T-helper 1 cell treated with Interleukin-12 subunit alpha and Interleukin-12 subunit beta and Interleukin-4 antibody, amounts not matched to agents 30 μg/mL and 1 μg/mL, for 36 hours (primary cell): ENCODE data around the gene LCN2.

Experiments used
- H3K27ac Mint-ChIP-seq: one replicate; pipeline ENCODE4 v1.8.0; 2021; ENCODE audit warnings: mild to moderate bottlenecking, mixed read lengths
- H3K27me3 Mint-ChIP-seq: one replicate; pipeline ENCODE4 v1.8.0; 2021; ENCODE audit warnings: low read depth, mixed read lengths
- H3K36me3 Mint-ChIP-seq: one replicate; pipeline ENCODE4 v1.8.0; 2021; ENCODE audit warnings: low read depth, mixed read lengths
- H3K4me1 Mint-ChIP-seq: one replicate; pipeline ENCODE4 v1.8.0; 2021; ENCODE audit warnings: low read depth, mixed read lengths
- H3K4me3 Mint-ChIP-seq: one replicate; pipeline ENCODE4 v1.8.0; 2021; ENCODE audit warnings: mild to moderate bottlenecking, moderate library complexity, mixed read lengths
- H3K9me3 Mint-ChIP-seq: one replicate; pipeline ENCODE4 v1.8.0; 2021; ENCODE audit warnings: mixed read lengths

The LCN2 gene

GRCh38 chr9:128160603-128160987 is 11.3 kb downstream of the LCN2 start:
- H3K27ac Mint-ChIP-seq = peak overlapping the region; percentile 67
- H3K27me3 Mint-ChIP-seq = no peaks in the 10 kb centered on the region
- H3K4me3 Mint-ChIP-seq = peak overlapping the region; percentile 77
- H3K4me1 Mint-ChIP-seq = peaks cover 15% of the 10 kb centered on the region
- no peaks in the 10 kb centered on the region for H3K9me3 Mint-ChIP-seq
- H3K36me3 Mint-ChIP-seq = peaks cover 8% of the 10 kb centered on the region

DNA sequence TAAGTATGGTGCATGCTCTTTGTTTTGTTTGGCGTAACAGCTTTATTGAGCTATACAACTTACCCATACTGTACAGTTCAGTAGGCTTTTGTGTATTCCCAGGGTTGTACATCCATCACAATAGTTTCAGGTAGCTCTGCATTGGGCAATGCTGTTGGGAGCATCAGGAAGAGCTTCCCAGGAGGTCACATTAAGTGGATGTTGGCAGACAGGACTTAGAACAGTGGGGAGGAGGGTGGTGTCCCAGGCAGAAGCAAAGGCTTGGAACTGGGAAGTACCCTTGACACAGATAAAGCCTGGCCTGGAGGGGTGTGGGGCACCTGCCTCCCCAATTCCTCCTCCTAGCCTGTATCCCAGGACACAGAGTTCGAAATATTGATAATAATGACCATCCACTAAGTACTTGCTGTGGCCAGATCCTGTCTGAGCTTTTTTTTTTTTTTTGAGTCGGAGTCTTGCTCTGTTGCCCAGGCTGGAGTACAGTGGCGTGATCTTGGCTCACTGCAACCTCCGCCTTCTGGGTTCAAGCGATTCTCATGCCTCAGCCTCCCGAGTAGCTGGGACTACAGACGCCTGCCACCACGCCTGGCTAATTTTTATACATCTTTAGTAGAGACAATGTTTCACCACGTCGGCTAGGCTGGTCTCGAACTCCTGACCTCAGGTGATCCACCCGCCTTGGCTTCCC is 12.1 kb downstream of the LCN2 start:
- H3K27me3 Mint-ChIP-seq = no peaks in the 10 kb centered on the region
- peak overlapping the region; percentile 67 for H3K27ac Mint-ChIP-seq
- peaks cover 9% of the 10 kb centered on the region for H3K36me3 Mint-ChIP-seq

GRCh38 chr9:128162215-128163026 is 13.2 kb downstream of the LCN2 start:
- no peaks in the 10 kb centered on the region for H3K9me3 Mint-ChIP-seq
- no peaks in the 10 kb centered on the region for H3K27me3 Mint-ChIP-seq
- H3K4me1 Mint-ChIP-seq = peaks cover 15% of the 10 kb centered on the region
- H3K36me3 Mint-ChIP-seq = peaks cover 12% of the 10 kb centered on the region
- peak overlapping the region; percentile 77 for H3K4me3 Mint-ChIP-seq
- H3K27ac Mint-ChIP-seq = no peak overlapping the region

More for the DNA sequence above, 12.1 kb downstream of the LCN2 start:
- Mint-ChIP-seq H3K4me3 (peak overlapping the region; percentile 77), H3K9me3 (no peaks in the 10 kb centered on the region), H3K4me1 (peaks cover 15% of the 10 kb centered on the region)

GRCh38 chr9:128163027-128163515 is 13.8 kb downstream of the LCN2 start:
- Mint-ChIP-seq H3K4me3 (no peak overlapping the region), H3K27ac (no peak overlapping the region), H3K9me3 (no peaks in the 10 kb centered on the region), H3K36me3 (peaks cover 12% of the 10 kb centered on the region), H3K4me1 (peaks cover 15% of the 10 kb centered on the region), H3K27me3 (no peaks in the 10 kb centered on the region)

GRCh38 chr9:128163523-128164306 is 14.5 kb downstream of the LCN2 start:
- Mint-ChIP-seq H3K27me3 (no peaks in the 10 kb centered on the region), H3K4me3 (no peak overlapping the region), H3K9me3 (no peaks in the 10 kb centered on the region), H3K27ac (no peak overlapping the region), H3K4me1 (peaks cover 17% of the 10 kb centered on the region), H3K36me3 (peaks cover 15% of the 10 kb centered on the region)

GRCh38 chr9:128164307-128164885 is 15.1 kb downstream of the LCN2 start:
- no peak overlapping the region for H3K27ac Mint-ChIP-seq

GRCh38 chr9:128166169-128166568 is 16.9 kb downstream of the LCN2 start:
- Mint-ChIP-seq H3K36me3 (peaks cover 21% of the 10 kb centered on the region), H3K27me3 (no peaks in the 10 kb centered on the region), H3K9me3 (no peaks in the 10 kb centered on the region), H3K4me3 (no peak overlapping the region), H3K27ac (no peak overlapping the region), H3K4me1 (peaks cover 8% of the 10 kb centered on the region)

More at GRCh38 chr9:128164307-128164885, 15.1 kb downstream of the LCN2 start:
- Mint-ChIP-seq H3K27me3 (no peaks in the 10 kb centered on the region), H3K4me1 (peaks cover 14% of the 10 kb centered on the region), H3K4me3 (no peak overlapping the region), H3K9me3 (no peaks in the 10 kb centered on the region), H3K36me3 (peaks cover 20% of the 10 kb centered on the region)

DNA sequence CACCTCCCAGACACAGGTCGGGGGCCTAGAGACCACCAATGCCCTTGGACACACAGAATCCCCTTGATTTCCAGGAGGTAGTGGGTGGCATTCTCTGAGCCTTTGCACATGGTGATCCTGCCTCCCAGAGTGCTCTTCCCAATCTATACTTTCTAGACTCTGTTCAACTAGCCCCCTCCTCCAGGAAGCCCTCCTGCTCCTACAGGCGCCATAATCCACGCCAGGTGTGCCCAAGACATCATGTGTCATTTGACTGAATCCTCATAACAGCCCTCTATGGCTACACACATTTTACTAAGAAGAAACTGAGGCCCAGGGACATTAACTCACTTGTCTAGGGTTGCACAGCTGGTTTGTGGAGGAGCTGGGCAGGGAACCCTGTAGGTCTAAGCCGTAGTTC is 18.0 kb downstream of the LCN2 start:
- Mint-ChIP-seq H3K4me1 (peaks cover 6% of the 10 kb centered on the region), H3K4me3 (no peak overlapping the region), H3K36me3 (peaks cover 21% of the 10 kb centered on the region), H3K27me3 (no peaks in the 10 kb centered on the region), H3K27ac (no peak overlapping the region), H3K9me3 (no peaks in the 10 kb centered on the region)

DNA sequence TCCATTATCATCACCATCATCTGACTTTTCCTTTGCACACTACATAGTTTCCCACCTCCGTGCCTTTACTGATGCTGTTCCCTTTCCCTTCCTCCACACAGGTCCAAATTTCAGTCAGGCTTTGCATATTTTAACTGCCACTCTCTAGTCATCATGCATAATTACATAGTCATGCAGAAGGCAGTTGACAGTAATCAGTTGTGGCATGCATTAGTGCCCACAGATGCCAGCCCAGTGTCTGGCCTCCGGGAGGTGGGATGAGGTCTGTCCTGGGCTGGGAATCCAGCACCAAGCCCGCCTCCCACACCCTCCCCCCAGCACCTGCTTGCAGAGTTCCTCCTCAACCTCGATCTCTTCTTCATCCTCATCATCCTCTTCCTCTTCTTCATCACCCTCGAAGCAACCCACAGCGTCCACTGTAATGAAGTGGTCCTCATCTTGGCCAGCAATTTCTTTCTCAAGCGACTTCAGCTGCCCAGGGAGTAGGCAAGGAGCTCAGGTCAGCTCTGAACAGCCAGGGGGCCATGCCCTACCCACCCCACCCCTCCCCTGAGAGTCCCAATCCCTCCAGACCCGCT is 19.6 kb downstream of the LCN2 start:
- Mint-ChIP-seq H3K4me3 (no peak overlapping the region), H3K36me3 (peaks cover 21% of the 10 kb centered on the region), H3K9me3 (no peaks in the 10 kb centered on the region), H3K27ac (no peak overlapping the region), H3K4me1 (peaks cover 2% of the 10 kb centered on the region), H3K27me3 (no peaks in the 10 kb centered on the region)

DNA sequence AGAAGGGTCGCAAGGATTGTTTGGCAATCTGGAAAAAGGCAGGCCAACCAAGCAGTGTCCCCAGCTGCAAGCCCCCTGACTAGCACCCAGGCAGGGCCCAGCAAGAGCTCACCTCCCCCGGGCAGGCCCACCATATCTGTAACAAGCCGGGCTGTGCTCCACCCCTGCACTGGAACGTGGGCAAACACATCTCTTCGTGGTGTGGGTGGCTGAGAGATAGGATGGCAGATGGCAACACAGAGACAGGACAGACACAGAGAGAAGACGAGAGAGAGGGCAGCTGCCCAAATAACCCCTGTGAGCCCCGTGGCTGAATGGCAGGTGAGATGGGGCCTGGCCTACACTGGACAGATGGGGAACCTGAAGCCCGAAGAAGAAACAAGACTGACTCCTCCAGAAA is 20.2 kb downstream of the LCN2 start:
- Mint-ChIP-seq H3K4me3 (no peak overlapping the region), H3K4me1 (peaks cover 2% of the 10 kb centered on the region), H3K27me3 (no peaks in the 10 kb centered on the region), H3K36me3 (peaks cover 19% of the 10 kb centered on the region), H3K9me3 (no peaks in the 10 kb centered on the region), H3K27ac (no peak overlapping the region)

GRCh38 chr9:128169925-128170324 is 20.7 kb downstream of the LCN2 start:
- H3K4me1 Mint-ChIP-seq = peaks cover 2% of the 10 kb centered on the region
- H3K9me3 Mint-ChIP-seq = no peaks in the 10 kb centered on the region
- no peak overlapping the region for H3K27ac Mint-ChIP-seq
- no peaks in the 10 kb centered on the region for H3K27me3 Mint-ChIP-seq
- peaks cover 18% of the 10 kb centered on the region for H3K36me3 Mint-ChIP-seq
- no peak overlapping the region for H3K4me3 Mint-ChIP-seq

GRCh38 chr9:128174062-128174461 is 24.8 kb downstream of the LCN2 start:
- H3K27ac Mint-ChIP-seq = no peak overlapping the region
- peaks cover 3% of the 10 kb centered on the region for H3K9me3 Mint-ChIP-seq
- H3K27me3 Mint-ChIP-seq = no peaks in the 10 kb centered on the region
- peaks cover 29% of the 10 kb centered on the region for H3K36me3 Mint-ChIP-seq
- H3K4me1 Mint-ChIP-seq = no peaks in the 10 kb centered on the region
- H3K4me3 Mint-ChIP-seq = no peak overlapping the region

- Mint-ChIP-seq H3K4me3 (no peak overlapping the region), H3K4me1 (no peaks in the 10 kb centered on the region), H3K27me3 (no peaks in the 10 kb centered on the region), H3K27ac (no peak overlapping the region), H3K36me3 (peaks cover 34% of the 10 kb centered on the region), H3K9me3 (peaks cover 4% of the 10 kb centered on the region)
Observed at GRCh38 chr9:128175102-128175563, 25.9 kb downstream of the LCN2 start.

DNA sequence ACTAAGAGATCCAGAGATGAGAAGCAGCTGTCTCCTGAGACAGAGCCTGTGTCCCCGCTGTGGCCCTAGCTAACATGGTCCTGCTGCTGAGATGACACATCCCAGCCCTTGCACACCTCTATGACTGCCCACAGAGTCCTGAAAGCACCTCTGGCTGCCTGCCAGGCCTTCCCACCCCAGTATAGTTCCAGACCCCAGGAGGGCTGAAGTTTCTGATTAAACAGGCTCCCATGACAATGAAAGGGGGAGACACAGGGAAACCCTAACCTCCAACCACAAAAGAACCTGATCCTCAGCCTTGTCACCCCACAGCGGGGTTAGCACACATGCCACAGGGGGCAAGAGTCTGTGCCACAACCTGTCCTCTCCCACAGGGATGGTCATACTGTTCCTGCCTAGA is 26.5 kb downstream of the LCN2 start:
- peaks cover 4% of the 10 kb centered on the region for H3K9me3 Mint-ChIP-seq
- H3K27ac Mint-ChIP-seq = no peak overlapping the region
- H3K4me3 Mint-ChIP-seq = no peak overlapping the region
- H3K27me3 Mint-ChIP-seq = no peaks in the 10 kb centered on the region
- peaks cover 40% of the 10 kb centered on the region for H3K36me3 Mint-ChIP-seq
- H3K4me1 Mint-ChIP-seq = no peaks in the 10 kb centered on the region
